ENCODE data around the gene CEP112.
"Not testable (repeated sequence)": the region's sequence is repeated elsewhere in the genome, so short reads cannot be mapped to it uniquely, and the experiment has no call there.

CEP112 gene

GRCh38 chr17:66094727-66095126, 97.2 kb downstream of the CEP112 start:
- FAIRE-seq (no peak), DNase-seq (ENCODE audit: insufficient read length, low spot score) (no peak)
- TF ChIP-seq POU2F2 (IDR thresholded peaks at IDR 0.05; ENCODE audit: low read depth, low read length) (no peak), PAX5 (IDR thresholded peaks at IDR 0.05; ENCODE audit: insufficient read depth, low read length, severe bottlenecking) (no peak), TAF1 (IDR thresholded peaks at IDR 0.05; ENCODE audit: low read depth, low read length) (no peak), POLR2AphosphoS5 (IDR thresholded peaks at IDR 0.05; ENCODE audit: low read depth, low read length) (no peak), SPI1 (IDR thresholded peaks at IDR 0.05; ENCODE audit: low read depth, low read length) (no peak), POLR2A (IDR thresholded peaks at IDR 0.05; ENCODE audit: low read depth, low read length) (no peak)

GRCh38 chr17:66091445-66092080, 100.4 kb downstream of the CEP112 start:
- DNase-seq (ENCODE audit: insufficient read length, low spot score) (no peak), FAIRE-seq (no peak)
- TF ChIP-seq POLR2A (IDR thresholded peaks at IDR 0.05; ENCODE audit: low read depth, low read length) = no peak

- DNase-seq (ENCODE audit: insufficient read length, low spot score) = no peak
- FAIRE-seq = no peak
- TF ChIP-seq PAX5 (IDR thresholded peaks at IDR 0.05; ENCODE audit: insufficient read depth, low read length, severe bottlenecking) = no peak
- no peak for TF ChIP-seq SPI1 (IDR thresholded peaks at IDR 0.05; ENCODE audit: low read depth, low read length)
- no peak for TF ChIP-seq TAF1 (IDR thresholded peaks at IDR 0.05; ENCODE audit: low read depth, low read length)
- no peak for TF ChIP-seq POLR2AphosphoS5 (IDR thresholded peaks at IDR 0.05; ENCODE audit: low read depth, low read length)
- no peak for TF ChIP-seq POU2F2 (IDR thresholded peaks at IDR 0.05; ENCODE audit: low read depth, low read length)
- no peak for TF ChIP-seq POLR2A (IDR thresholded peaks at IDR 0.05; ENCODE audit: low read depth, low read length)
Observed at GRCh38 chr17:66089764-66090163, 102.2 kb downstream of the CEP112 start.

GRCh38 chr17:66088173-66088572, 103.8 kb downstream of the CEP112 start:
- FAIRE-seq = no peak
- DNase-seq (ENCODE audit: insufficient read length, low spot score) = no peak
- no peak for TF ChIP-seq TAF1 (IDR thresholded peaks at IDR 0.05; ENCODE audit: low read depth, low read length)
- no peak for TF ChIP-seq SPI1 (IDR thresholded peaks at IDR 0.05; ENCODE audit: low read depth, low read length)
- no peak for TF ChIP-seq POU2F2 (IDR thresholded peaks at IDR 0.05; ENCODE audit: low read depth, low read length)
- TF ChIP-seq POLR2AphosphoS5 (IDR thresholded peaks at IDR 0.05; ENCODE audit: low read depth, low read length) = no peak
- no peak for TF ChIP-seq POLR2A (IDR thresholded peaks at IDR 0.05; ENCODE audit: low read depth, low read length)
- TF ChIP-seq PAX5 (IDR thresholded peaks at IDR 0.05; ENCODE audit: insufficient read depth, low read length, severe bottlenecking) = no peak

- no peak for DNase-seq (ENCODE audit: insufficient read length, low spot score)
- no peak for FAIRE-seq
- TF ChIP-seq PAX5 (IDR thresholded peaks at IDR 0.05; ENCODE audit: insufficient read depth, low read length, severe bottlenecking) = no peak
- no peak for TF ChIP-seq POLR2A (IDR thresholded peaks at IDR 0.05; ENCODE audit: low read depth, low read length)
- no peak for TF ChIP-seq TAF1 (IDR thresholded peaks at IDR 0.05; ENCODE audit: low read depth, low read length)
- TF ChIP-seq POLR2AphosphoS5 (IDR thresholded peaks at IDR 0.05; ENCODE audit: low read depth, low read length) = no peak
- TF ChIP-seq SPI1 (IDR thresholded peaks at IDR 0.05; ENCODE audit: low read depth, low read length) = no peak
- no peak for TF ChIP-seq POU2F2 (IDR thresholded peaks at IDR 0.05; ENCODE audit: low read depth, low read length)
Observed at GRCh38 chr17:66087073-66087472, 104.9 kb downstream of the CEP112 start.

GRCh38 chr17:66085221-66085620, 106.7 kb downstream of the CEP112 start:
- TF ChIP-seq SPI1 (IDR thresholded peaks at IDR 0.05; ENCODE audit: low read depth, low read length) (no peak), PAX5 (IDR thresholded peaks at IDR 0.05; ENCODE audit: insufficient read depth, low read length, severe bottlenecking) (no peak), POLR2AphosphoS5 (IDR thresholded peaks at IDR 0.05; ENCODE audit: low read depth, low read length) (no peak), TAF1 (IDR thresholded peaks at IDR 0.05; ENCODE audit: low read depth, low read length) (no peak), POU2F2 (IDR thresholded peaks at IDR 0.05; ENCODE audit: low read depth, low read length) (no peak), POLR2A (IDR thresholded peaks at IDR 0.05; ENCODE audit: low read depth, low read length) (no peak)
- FAIRE-seq (no peak), DNase-seq (ENCODE audit: insufficient read length, low spot score) (no peak)

GRCh38 chr17:66080670-66081069, 111.3 kb downstream of the CEP112 start:
- not testable (repeated sequence) for FAIRE-seq; DNase-seq (ENCODE audit: insufficient read length, low spot score)

- FAIRE-seq = no peak
- TF ChIP-seq POLR2A (IDR thresholded peaks at IDR 0.05; ENCODE audit: low read depth, low read length) = no peak
- TF ChIP-seq TAF1 (IDR thresholded peaks at IDR 0.05; ENCODE audit: low read depth, low read length) = no peak
- no peak for DNase-seq (ENCODE audit: insufficient read length, low spot score)
Observed at GRCh38 chr17:66076546-66077190, 115.3 kb downstream of the CEP112 start.

GRCh38 chr17:66073384-66073783, 118.5 kb downstream of the CEP112 start:
- no peak for DNase-seq (ENCODE audit: insufficient read length, low spot score)
- no peak for FAIRE-seq
- TF ChIP-seq PAX5 (IDR thresholded peaks at IDR 0.05; ENCODE audit: insufficient read depth, low read length, severe bottlenecking) (no peak), POLR2AphosphoS5 (IDR thresholded peaks at IDR 0.05; ENCODE audit: low read depth, low read length) (no peak), SPI1 (IDR thresholded peaks at IDR 0.05; ENCODE audit: low read depth, low read length) (no peak), TAF1 (IDR thresholded peaks at IDR 0.05; ENCODE audit: low read depth, low read length) (no peak), POU2F2 (IDR thresholded peaks at IDR 0.05; ENCODE audit: low read depth, low read length) (no peak), POLR2A (IDR thresholded peaks at IDR 0.05; ENCODE audit: low read depth, low read length) (no peak)

GRCh38 chr17:66063686-66064085, 128.2 kb downstream of the CEP112 start:
- no peak for DNase-seq (ENCODE audit: insufficient read length, low spot score)
- TF ChIP-seq POLR2A (IDR thresholded peaks at IDR 0.05; ENCODE audit: low read depth, low read length) (no peak), SPI1 (IDR thresholded peaks at IDR 0.05; ENCODE audit: low read depth, low read length) (no peak), PAX5 (IDR thresholded peaks at IDR 0.05; ENCODE audit: insufficient read depth, low read length, severe bottlenecking) (no peak), POLR2AphosphoS5 (IDR thresholded peaks at IDR 0.05; ENCODE audit: low read depth, low read length) (no peak), POU2F2 (IDR thresholded peaks at IDR 0.05; ENCODE audit: low read depth, low read length) (no peak), TAF1 (IDR thresholded peaks at IDR 0.05; ENCODE audit: low read depth, low read length) (no peak)
- FAIRE-seq = no peak

Measured in GM12891 (cell line).